Measurements from ENCODE around the gene CXCR4.

GRCh38 chr2:136128366-136128765 is 10.4 kb upstream of the CXCR4 start:
- TF ChIP-seq RFX5 (IDR thresholded peaks at IDR 0.05; ENCODE audit: low read length) (no peak), JUND (IDR thresholded peaks at IDR 0.05) (no peak), POLR2AphosphoS5 (IDR thresholded peaks at IDR 0.05; ENCODE audit: low read depth, low read length) (no peak), NRF1 (IDR thresholded peaks at IDR 0.05; ENCODE audit: low read depth, low read length) (no peak)
- TF ChIP-seq, protein P1, sequence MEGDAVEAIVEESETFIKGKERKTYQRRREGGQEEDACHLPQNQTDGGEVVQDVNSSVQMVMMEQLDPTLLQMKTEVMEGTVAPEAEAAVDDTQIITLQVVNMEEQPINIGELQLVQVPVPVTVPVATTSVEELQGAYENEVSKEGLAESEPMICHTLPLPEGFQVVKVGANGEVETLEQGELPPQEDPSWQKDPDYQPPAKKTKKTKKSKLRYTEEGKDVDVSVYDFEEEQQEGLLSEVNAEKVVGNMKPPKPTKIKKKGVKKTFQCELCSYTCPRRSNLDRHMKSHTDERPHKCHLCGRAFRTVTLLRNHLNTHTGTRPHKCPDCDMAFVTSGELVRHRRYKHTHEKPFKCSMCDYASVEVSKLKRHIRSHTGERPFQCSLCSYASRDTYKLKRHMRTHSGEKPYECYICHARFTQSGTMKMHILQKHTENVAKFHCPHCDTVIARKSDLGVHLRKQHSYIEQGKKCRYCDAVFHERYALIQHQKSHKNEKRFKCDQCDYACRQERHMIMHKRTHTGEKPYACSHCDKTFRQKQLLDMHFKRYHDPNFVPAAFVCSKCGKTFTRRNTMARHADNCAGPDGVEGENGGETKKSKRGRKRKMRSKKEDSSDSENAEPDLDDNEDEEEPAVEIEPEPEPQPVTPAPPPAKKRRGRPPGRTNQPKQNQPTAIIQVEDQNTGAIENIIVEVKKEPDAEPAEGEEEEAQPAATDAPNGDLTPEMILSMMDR (IDR thresholded peaks at IDR 0.05), result no peak
- TF ChIP-seq, protein P2, sequence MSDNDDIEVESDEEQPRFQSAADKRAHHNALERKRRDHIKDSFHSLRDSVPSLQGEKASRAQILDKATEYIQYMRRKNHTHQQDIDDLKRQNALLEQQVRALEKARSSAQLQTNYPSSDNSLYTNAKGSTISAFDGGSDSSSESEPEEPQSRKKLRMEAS (IDR thresholded peaks at IDR 0.05; ENCODE audit: low read depth), result no peak

All from SK-N-SH (cell line).